Measurements from ENCODE around the gene MGMT. TPM values are rescaled to one million over a fixed set of nuclear protein-coding genes. Genes with fewer than 3 reads are reported as not detected.

Gene MGMT
- total RNA-seq, 2 donors from 2014 or later = 18.3 to 25.5 TPM

- DNase-seq (ENCODE audit: low spot score) (no peak), ATAC-seq (ENCODE audit: insufficient number of reproducible peaks, low FRiP score, low read depth) (no peak)
Observed at GRCh38 chr10:129778571-129778970, 311.5 kb downstream of the MGMT start.

GRCh38 chr10:129779126-129780111 is 312.4 kb downstream of the MGMT start:
- Histone ChIP-seq H3K4me3 (no peak overlapping the region), H3K4me1 (ENCODE audit: control insufficient read depth in 1 of 2, low read depth in 2 of 2) (no peaks in the 10 kb centered on the region), H3K27me3 (replicated peaks; ENCODE audit: insufficient read depth) (no peaks in the 10 kb centered on the region), H3K36me3 (no peaks in the 10 kb centered on the region), H3K9me3 (no peaks in the 10 kb centered on the region), H3K27ac (no peak overlapping the region)
- DNase-seq (ENCODE audit: low spot score) = no peak
- no peak for TF ChIP-seq CTCF (IDR thresholded peaks at IDR 0.05)
- no peak for ATAC-seq (ENCODE audit: insufficient number of reproducible peaks, low FRiP score, low read depth)

More at GRCh38 chr10:129778571-129778970, 311.5 kb downstream of the MGMT start:
- TF ChIP-seq CTCF (IDR thresholded peaks at IDR 0.05) = no peak
- no peak overlapping the region for H3K27ac ChIP-seq
- H3K9me3 ChIP-seq = no peaks in the 10 kb centered on the region
- no peak overlapping the region for H3K4me3 ChIP-seq
- no peaks in the 10 kb centered on the region for H3K36me3 ChIP-seq
- no peaks in the 10 kb centered on the region for H3K4me1 ChIP-seq (ENCODE audit: control insufficient read depth in 1 of 2, low read depth in 2 of 2)
- no peaks in the 10 kb centered on the region for H3K27me3 ChIP-seq (replicated peaks; ENCODE audit: insufficient read depth)

- no peaks in the 10 kb centered on the region for H3K4me1 ChIP-seq (ENCODE audit: control insufficient read depth in 1 of 2, low read depth in 2 of 2)
- ATAC-seq (ENCODE audit: insufficient number of reproducible peaks, low FRiP score, low read depth) = no peak
- no peak for TF ChIP-seq CTCF (IDR thresholded peaks at IDR 0.05)
- no peaks in the 10 kb centered on the region for H3K9me3 ChIP-seq
- H3K36me3 ChIP-seq = no peaks in the 10 kb centered on the region
- H3K27me3 ChIP-seq (replicated peaks; ENCODE audit: insufficient read depth) = no peaks in the 10 kb centered on the region
- H3K27ac ChIP-seq = no peak overlapping the region
- no peak for DNase-seq (ENCODE audit: low spot score)
- H3K4me3 ChIP-seq = no peak overlapping the region
Observed at GRCh38 chr10:129780198-129780597, 313.2 kb downstream of the MGMT start.

- no peak for ATAC-seq (ENCODE audit: insufficient number of reproducible peaks, low FRiP score, low read depth)
- Histone ChIP-seq H3K36me3 (no peaks in the 10 kb centered on the region), H3K27ac (no peak overlapping the region), H3K27me3 (replicated peaks; ENCODE audit: insufficient read depth) (no peaks in the 10 kb centered on the region), H3K4me3 (no peak overlapping the region), H3K4me1 (ENCODE audit: control insufficient read depth in 1 of 2, low read depth in 2 of 2) (no peaks in the 10 kb centered on the region), H3K9me3 (no peaks in the 10 kb centered on the region)
- DNase-seq (ENCODE audit: low spot score) = no peak
- no peak for TF ChIP-seq CTCF (IDR thresholded peaks at IDR 0.05)
Observed at GRCh38 chr10:129780901-129781795, 314.1 kb downstream of the MGMT start.

- Histone ChIP-seq H3K27ac (no peak overlapping the region), H3K4me1 (ENCODE audit: control insufficient read depth in 1 of 2, low read depth in 2 of 2) (no peaks in the 10 kb centered on the region), H3K36me3 (no peaks in the 10 kb centered on the region), H3K27me3 (replicated peaks; ENCODE audit: insufficient read depth) (no peaks in the 10 kb centered on the region), H3K9me3 (no peaks in the 10 kb centered on the region), H3K4me3 (no peak overlapping the region)
- ATAC-seq (ENCODE audit: insufficient number of reproducible peaks, low FRiP score, low read depth) (no peak), DNase-seq (ENCODE audit: low spot score) (no peak)
- no peak for TF ChIP-seq CTCF (IDR thresholded peaks at IDR 0.05)
Observed at GRCh38 chr10:129784291-129784690, 317.2 kb downstream of the MGMT start.
